HepG2 (cell line): ENCODE results near the gene RBP5. TPM values are rescaled to one million over a fixed set of nuclear protein-coding genes. Genes with fewer than 3 reads are reported as not detected.

Experiments
- CCDC6 ChIP-seq: sonication (generic); formaldehyde crosslinking; IDR thresholded peaks from 2 replicates; pipeline ENCODE4 v1.8.1; 2022; ENCODE audit warnings: mild to moderate bottlenecking, missing genetic modification reagents, moderate library complexity
- ETV6 ChIP-seq: sonication (generic); formaldehyde crosslinking; conservative IDR thresholded peaks from 2 replicates; pipeline ENCODE4 v1.4.0; 2020; ENCODE audit warnings: missing genetic modification reagents
- GATA4 ChIP-seq: sonication (generic); IDR thresholded peaks from 2 replicates; pipeline ENCODE4 v1.6.1; 2016; ENCODE audit warnings: antibody characterized with exemption, low read depth, borderline replicate concordance
- HDAC6 ChIP-seq: fragments of 200-600 bp; sonication (generic); IDR thresholded peaks from 2 replicates; pipeline ENCODE4 v1.7.0; 2017; ENCODE audit warnings: mild to moderate bottlenecking, antibody characterized with exemption, low read length, low read depth
- RCOR2 ChIP-seq: IDR thresholded peaks from 2 replicates; pipeline ENCODE4 v1.6.1; 2016; ENCODE audit warnings: missing biosample characterization, missing genetic modification reagents
- SAP130 ChIP-seq: IDR thresholded peaks from 2 replicates; pipeline ENCODE4 v1.6.1; 2016; ENCODE audit warnings: low read depth
- SIN3A ChIP-seq: IDR thresholded peaks from 2 replicates; pipeline ENCODE4 v1.6.1; 2011; ENCODE audit warnings: low read depth, mild to moderate bottlenecking, control low read depth, low read length, borderline replicate concordance
- ZNF530 ChIP-seq: sonication (generic); formaldehyde crosslinking; IDR thresholded peaks from 2 replicates; pipeline ENCODE4 v1.5.0; 2020; ENCODE audit warnings: low read depth, mild to moderate bottlenecking, missing genetic modification reagents
- ZNF724P ChIP-seq: sonication (generic); formaldehyde crosslinking; IDR thresholded peaks from 2 replicates; pipeline ENCODE4 v1.8.0; 2022; ENCODE audit warnings: missing genetic modification reagents, borderline replicate concordance
- polyA plus RNA-seq, 8 experiments: library from polyadenylated mRNA; depleted of rRNA in 3 of 8; stranded (reverse) in 7 of 8; unstranded in 1 of 8; fragments of >200 nt; fragmentation: Illumina TruSeq in 4 of 8; extraction: Trizol in 4 of 8; gene quantifications; 2 replicates each; pipeline versions ENCODE4 v1.2.1 to v1.2.3, GENCODE V29; 2011 to 2016; ENCODE audit warnings: low read depth in 4 of 8, missing spikeins in 1 of 8, mixed read lengths in 1 of 8; ENCODE audit not compliant: insufficient read depth in 1 of 8
- total RNA-seq, 5 experiments: library from RNA; depleted of rRNA; stranded (reverse); fragments of >200 nt; fragmentation: Illumina TruSeq; extraction: Trizol; gene quantifications; 2 replicates each; pipeline ENCODE4 v1.2.3, GENCODE V29; 2016; ENCODE audit warnings: low read depth in 1 of 5
- TF ChIP-seq, protein P1 (sequence below): sonication (generic); formaldehyde crosslinking; IDR thresholded peaks from 2 replicates; pipeline ENCODE4 v1.4.0; 2020; ENCODE audit warnings: mild to moderate bottlenecking, missing genetic modification reagents
- TF ChIP-seq, protein P2 (sequence below), 2 experiments: fragments of 450-650 bp in 1 of 2; sonication (generic) in 1 of 2; formaldehyde crosslinking in 1 of 2; IDR thresholded peaks; 2 replicates each; pipeline versions ENCODE4 v1.6.1 to v1.8.0; 2016 to 2022; ENCODE audit warnings: antibody characterized with exemption in 1 of 2, mild to moderate bottlenecking in 1 of 2, missing genetic modification reagents in 1 of 2
- TF ChIP-seq, protein P3 (sequence below): sonication (generic); formaldehyde crosslinking; IDR thresholded peaks from 2 replicates; pipeline ENCODE4 v1.4.0; 2020; ENCODE audit warnings: missing genetic modification reagents, borderline replicate concordance

Gene RBP5
- total and polyA plus RNA-seq, 2 of the 13 experiments (the other 11 are each of a cell fraction or from before 2014, with no cell fraction given) = 13.8 to 19.8 TPM

DNA sequence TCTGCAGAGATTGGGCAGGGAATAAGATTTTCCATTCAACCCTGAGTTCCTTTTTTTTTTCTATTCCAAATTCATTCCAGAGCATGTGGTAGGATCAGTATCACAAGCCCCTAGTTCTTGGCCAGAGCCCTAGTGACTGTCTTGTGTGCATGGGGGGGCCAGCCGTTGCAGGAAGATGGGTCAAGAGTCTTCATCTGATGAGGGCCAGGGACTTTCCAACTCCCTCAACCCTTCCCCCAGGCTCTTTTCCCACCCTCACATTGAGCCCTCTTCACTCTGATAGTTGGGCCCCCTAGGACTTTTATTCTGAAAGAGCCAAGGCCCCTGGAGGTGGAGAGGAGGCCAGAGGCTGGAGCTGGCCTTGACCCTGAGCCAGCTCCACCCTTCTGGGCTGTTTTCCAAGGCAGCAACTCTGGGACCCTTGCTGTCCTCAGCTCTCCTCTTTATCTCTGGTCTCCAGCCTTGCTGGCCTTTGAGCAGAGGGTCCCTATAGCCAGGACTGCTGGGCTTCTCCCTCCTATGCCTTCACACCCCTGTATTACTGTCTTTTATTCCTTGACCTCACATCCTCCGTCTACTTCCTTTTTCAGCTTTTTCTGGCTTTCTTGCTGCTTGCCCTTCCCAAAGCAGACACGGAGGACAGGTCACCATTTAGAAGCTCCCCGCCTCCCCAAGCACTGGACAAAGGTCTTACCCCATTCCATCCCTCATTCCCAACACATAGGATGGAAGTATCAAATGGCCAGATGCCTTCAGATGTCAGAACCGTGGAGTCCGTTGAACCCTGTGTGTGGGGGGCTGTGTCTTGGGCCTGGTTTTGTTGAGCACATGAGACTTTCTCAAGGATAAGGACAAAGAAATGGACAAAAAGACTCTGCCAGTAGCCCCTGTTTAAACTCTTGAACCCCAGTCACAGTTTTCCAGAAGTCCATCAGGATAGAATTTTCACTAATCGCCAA is 5.6 kb downstream of the RBP5 start (continued):
- TF ChIP-seq CCDC6 (no peak), SIN3A (no peak), RCOR2 (CRISPR knock-in tag) (0 out of 2 replicates have a peak, but pooled peaks have one; percentile 53), ETV6 (CRISPR knock-in tag) (no peak), ZNF530 (CRISPR knock-in tag) (no peak), HDAC6 (no peak), GATA4 (no peak), SAP130 (CRISPR knock-in tag) (peak; percentile 48), ZNF724P (CRISPR knock-in tag) (no peak)
- TF ChIP-seq, protein P1, sequence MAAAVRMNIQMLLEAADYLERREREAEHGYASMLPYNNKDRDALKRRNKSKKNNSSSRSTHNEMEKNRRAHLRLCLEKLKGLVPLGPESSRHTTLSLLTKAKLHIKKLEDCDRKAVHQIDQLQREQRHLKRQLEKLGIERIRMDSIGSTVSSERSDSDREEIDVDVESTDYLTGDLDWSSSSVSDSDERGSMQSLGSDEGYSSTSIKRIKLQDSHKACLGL (CRISPR knock-in tag) = no peak
- TF ChIP-seq, protein P2, sequence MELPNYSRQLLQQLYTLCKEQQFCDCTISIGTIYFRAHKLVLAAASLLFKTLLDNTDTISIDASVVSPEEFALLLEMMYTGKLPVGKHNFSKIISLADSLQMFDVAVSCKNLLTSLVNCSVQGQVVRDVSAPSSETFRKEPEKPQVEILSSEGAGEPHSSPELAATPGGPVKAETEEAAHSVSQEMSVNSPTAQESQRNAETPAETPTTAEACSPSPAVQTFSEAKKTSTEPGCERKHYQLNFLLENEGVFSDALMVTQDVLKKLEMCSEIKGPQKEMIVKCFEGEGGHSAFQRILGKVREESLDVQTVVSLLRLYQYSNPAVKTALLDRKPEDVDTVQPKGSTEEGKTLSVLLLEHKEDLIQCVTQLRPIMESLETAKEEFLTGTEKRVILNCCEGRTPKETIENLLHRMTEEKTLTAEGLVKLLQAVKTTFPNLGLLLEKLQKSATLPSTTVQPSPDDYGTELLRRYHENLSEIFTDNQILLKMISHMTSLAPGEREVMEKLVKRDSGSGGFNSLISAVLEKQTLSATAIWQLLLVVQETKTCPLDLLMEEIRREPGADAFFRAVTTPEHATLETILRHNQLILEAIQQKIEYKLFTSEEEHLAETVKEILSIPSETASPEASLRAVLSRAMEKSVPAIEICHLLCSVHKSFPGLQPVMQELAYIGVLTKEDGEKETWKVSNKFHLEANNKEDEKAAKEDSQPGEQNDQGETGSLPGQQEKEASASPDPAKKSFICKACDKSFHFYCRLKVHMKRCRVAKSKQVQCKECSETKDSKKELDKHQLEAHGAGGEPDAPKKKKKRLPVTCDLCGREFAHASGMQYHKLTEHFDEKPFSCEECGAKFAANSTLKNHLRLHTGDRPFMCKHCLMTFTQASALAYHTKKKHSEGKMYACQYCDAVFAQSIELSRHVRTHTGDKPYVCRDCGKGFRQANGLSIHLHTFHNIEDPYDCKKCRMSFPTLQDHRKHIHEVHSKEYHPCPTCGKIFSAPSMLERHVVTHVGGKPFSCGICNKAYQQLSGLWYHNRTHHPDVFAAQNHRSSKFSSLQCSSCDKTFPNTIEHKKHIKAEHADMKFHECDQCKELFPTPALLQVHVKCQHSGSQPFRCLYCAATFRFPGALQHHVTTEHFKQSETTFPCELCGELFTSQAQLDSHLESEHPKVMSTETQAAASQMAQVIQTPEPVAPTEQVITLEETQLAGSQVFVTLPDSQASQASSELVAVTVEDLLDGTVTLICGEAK (IDR thresholded peaks at IDR 0.05) = no peak
- TF ChIP-seq, protein P2 (CRISPR knock-in tag; IDR thresholded peaks at IDR 0.05) = 0 out of 2 replicates have a peak, but pooled peaks have one; percentile 27
- TF ChIP-seq, protein P3, sequence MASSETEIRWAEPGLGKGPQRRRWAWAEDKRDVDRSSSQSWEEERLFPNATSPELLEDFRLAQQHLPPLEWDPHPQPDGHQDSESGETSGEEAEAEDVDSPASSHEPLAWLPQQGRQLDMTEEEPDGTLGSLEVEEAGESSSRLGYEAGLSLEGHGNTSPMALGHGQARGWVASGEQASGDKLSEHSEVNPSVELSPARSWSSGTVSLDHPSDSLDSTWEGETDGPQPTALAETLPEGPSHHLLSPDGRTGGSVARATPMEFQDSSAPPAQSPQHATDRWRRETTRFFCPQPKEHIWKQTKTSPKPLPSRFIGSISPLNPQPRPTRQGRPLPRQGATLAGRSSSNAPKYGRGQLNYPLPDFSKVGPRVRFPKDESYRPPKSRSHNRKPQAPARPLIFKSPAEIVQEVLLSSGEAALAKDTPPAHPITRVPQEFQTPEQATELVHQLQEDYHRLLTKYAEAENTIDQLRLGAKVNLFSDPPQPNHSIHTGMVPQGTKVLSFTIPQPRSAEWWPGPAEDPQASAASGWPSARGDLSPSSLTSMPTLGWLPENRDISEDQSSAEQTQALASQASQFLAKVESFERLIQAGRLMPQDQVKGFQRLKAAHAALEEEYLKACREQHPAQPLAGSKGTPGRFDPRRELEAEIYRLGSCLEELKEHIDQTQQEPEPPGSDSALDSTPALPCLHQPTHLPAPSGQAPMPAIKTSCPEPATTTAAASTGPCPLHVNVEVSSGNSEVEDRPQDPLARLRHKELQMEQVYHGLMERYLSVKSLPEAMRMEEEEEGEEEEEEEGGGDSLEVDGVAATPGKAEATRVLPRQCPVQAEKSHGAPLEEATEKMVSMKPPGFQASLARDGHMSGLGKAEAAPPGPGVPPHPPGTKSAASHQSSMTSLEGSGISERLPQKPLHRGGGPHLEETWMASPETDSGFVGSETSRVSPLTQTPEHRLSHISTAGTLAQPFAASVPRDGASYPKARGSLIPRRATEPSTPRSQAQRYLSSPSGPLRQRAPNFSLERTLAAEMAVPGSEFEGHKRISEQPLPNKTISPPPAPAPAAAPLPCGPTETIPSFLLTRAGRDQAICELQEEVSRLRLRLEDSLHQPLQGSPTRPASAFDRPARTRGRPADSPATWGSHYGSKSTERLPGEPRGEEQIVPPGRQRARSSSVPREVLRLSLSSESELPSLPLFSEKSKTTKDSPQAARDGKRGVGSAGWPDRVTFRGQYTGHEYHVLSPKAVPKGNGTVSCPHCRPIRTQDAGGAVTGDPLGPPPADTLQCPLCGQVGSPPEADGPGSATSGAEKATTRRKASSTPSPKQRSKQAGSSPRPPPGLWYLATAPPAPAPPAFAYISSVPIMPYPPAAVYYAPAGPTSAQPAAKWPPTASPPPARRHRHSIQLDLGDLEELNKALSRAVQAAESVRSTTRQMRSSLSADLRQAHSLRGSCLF (CRISPR knock-in tag) = no peak
